ENCODE measurements around the gene ACTL6B.

The ACTL6B gene

DNA sequence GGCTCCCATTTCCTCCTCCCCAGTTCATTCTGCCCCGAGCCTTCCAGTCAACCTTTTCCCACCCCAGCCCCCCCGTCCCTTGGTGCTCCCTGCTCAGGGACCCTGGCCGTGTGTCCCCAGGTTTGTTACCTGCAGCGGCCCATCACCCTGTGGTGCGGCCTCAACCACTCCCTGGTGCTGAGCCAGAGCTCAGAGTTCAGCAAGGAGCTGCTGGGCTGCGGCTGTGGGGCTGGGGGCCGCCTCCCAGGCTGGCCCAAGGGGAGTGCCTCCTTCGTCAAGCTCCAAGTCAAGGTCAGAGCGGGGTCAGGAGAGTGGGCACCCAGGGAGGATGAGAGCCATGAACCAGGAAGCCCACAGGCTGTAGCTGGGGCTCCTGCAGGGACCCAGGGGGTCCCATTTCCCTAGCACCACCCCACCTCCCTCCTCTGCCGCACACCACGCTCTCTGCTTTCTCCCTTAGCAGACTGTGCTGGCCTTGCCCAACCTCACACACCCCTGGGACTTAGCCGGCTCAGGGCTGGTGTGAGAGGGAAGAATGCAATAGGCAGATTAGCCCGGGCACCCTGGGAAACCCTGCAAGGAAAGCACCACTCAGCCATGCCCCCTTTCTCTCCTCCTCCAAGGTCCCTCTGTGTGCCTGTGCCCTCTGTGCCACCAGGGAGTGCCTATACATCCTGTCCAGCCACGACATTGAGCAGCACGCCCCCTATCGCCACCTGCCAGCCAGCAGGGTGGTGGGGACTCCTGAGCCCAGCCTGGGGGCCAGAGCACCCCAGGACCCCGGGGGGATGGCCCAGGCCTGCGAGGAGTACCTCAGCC is 56.1 kb downstream of the ACTL6B start:
- no peak for DNase-seq (ENCODE audit: low read depth)

DNA sequence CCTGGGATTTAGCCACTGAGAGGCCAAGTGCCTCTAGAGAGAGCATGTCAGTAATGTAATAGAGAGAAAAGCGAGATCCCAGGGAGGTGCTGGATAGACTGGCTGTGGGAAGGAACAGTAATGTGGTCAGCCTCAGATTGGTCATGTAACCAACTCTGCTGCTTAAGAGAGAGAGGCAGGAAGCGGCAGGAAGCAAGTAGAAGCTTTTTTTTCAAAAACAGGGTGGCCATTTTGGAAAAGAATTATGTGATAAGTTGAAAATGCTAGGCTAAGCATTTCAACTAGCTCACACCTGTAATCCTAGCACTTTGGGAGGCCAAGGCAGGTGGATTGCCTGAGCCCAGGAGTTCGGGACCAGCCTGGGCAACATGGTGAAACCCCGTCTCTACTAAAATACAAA is 57.8 kb downstream of the ACTL6B start:
- DNase-seq (ENCODE audit: low read depth), result no peak

DNA sequence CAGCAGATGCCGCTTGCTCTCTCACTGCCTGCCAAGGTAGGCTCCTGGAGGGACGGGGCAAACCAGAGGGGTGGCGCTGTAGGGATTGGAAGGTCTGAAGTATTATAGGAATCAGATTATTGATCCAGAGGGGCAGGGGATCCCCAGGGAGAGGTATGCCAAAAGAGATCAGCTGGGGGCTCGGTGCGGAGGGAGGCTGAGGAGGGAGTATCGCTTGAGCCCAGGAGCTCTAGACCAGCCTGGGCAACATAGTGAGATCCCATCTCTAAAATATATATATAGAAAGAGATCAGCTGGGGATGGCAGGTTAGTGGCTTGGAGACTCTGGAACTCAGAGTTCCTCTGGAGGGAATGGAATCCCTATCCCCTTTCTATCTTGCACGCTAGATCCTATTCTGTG is 61.1 kb downstream of the ACTL6B start:
- no peak for DNase-seq (ENCODE audit: low read depth)
